HG03354 (cell line): ENCODE measurements around the gene CARD6.
"Not testable (repeated sequence)": the region's sequence is repeated elsewhere in the genome, so short reads cannot be mapped to it uniquely, and the experiment has no call there.

Experiments used
- ATAC-seq: cut with Tn5 transposase; IDR thresholded peaks from one replicate; pipeline ENCODE4 v1.9.1; 2021; ENCODE audit warnings: mild to moderate bottlenecking; ENCODE audit not compliant: unreplicated experiment, poor library complexity, severe bottlenecking

The CARD6 gene

DNA sequence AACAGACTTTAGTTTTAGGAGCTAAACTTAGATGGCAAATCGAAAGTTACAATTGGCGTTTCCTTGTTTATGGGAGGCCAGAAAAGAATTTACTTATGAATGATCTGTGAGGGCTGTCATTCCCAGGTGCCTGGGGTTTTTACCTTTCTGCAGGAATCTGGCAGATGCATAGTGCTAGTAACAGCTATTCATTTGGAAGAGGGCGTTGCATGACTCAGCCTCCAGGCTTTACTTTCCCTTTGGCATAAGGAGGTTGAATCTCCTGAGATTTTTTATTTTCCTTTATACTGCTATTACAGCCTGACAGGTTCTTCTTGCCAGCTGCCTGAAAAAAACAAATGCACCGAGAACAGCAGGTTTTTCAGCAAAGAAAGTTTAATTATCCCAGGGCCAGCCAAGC is 30.0 kb downstream of the CARD6 start:
- ATAC-seq = no peak

DNA sequence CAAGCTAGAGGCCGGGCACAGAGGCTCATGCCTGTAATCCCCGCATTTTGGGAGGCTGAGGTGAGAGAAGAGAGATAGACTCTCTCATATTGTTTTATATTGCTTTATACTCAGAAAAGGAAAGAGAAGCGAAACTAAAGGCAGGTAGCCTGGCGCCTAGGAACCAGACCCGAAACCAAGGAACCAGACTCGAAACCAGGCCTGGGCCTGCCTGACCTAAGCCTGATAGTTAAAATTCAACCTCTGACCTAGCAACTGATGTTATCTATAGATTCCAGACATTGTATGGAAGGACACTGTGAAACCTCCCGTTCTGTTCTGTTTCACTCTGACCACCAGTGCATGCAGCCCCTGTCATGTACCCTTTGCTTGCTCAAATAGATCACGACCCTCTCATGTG is 31.1 kb downstream of the CARD6 start:
- not testable (repeated sequence) for ATAC-seq

DNA sequence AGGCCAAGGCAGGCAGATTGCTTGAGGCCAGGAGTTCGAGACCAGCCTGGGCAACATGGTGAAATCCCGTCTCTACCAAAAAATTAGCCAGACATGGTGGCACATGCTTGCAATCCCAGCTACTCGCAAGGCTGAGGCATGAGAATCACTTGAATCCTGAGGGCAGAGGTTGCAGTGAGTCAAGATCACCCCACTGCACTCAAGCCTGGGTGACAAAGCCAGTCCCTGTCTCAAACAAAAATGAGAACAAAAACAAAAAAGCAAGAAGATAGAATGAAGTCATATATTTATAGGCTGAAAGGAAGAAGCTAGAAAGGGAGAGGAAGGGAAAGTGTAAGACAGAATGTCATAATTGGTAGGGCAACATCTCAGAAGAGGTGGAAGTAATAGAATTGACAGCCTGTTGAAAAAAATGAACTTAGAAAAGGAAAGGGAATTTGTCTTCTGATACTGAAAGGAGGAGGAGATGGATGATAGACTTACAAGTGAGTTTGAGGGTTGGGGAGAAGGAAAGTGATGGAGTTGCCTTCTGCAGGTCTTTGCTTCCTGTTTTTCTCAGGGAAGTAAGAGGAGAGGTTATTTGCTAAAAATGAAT is 32.2 kb downstream of the CARD6 start:
- ATAC-seq = no peak

DNA sequence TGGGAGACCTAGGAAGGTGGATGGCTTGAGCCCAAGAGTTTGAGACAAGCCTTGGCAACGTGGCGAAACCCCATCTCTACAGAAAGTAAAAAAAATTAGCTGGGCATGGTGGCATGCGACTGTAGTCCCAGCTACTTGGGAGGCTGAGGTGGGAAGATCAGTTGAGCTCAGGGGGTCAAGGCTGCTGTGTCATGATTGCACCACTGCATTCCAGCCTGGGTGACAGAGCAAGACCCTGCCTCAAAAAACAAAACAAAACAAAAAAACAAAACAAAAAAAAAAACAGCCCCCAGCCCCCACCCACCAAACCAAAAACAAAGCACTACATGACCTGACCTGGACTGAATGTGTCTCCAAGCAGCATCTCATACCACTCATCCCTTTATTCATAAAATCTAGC is 34.8 kb downstream of the CARD6 start:
- ATAC-seq = no peak

GRCh38 chr5:40877371-40877988 is 36.3 kb downstream of the CARD6 start:
- ATAC-seq = no peak

GRCh38 chr5:40879163-40879942 is 38.2 kb downstream of the CARD6 start:
- peak; percentile 64 for ATAC-seq

GRCh38 chr5:40882291-40882690 is 41.1 kb downstream of the CARD6 start:
- ATAC-seq = no peak

DNA sequence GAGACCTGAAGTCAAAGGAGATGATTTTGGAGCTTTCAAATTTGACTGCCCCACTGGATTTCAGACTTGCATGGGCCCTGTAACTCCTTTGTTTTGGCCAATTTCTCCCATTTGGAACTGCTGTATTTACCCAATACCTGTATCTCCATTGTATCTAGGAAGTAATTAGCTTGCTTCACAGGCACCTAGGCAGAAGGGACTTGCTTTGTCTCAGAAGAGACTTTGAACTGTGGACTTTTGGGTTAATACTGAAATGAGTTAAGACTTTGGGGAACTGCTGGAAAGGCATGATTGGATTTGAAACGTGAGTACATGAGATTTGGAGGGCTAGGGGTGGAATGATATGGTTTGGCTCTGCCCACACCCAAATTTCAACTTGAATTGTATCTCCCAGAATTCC is 41.9 kb downstream of the CARD6 start:
- ATAC-seq = not testable (repeated sequence)

DNA sequence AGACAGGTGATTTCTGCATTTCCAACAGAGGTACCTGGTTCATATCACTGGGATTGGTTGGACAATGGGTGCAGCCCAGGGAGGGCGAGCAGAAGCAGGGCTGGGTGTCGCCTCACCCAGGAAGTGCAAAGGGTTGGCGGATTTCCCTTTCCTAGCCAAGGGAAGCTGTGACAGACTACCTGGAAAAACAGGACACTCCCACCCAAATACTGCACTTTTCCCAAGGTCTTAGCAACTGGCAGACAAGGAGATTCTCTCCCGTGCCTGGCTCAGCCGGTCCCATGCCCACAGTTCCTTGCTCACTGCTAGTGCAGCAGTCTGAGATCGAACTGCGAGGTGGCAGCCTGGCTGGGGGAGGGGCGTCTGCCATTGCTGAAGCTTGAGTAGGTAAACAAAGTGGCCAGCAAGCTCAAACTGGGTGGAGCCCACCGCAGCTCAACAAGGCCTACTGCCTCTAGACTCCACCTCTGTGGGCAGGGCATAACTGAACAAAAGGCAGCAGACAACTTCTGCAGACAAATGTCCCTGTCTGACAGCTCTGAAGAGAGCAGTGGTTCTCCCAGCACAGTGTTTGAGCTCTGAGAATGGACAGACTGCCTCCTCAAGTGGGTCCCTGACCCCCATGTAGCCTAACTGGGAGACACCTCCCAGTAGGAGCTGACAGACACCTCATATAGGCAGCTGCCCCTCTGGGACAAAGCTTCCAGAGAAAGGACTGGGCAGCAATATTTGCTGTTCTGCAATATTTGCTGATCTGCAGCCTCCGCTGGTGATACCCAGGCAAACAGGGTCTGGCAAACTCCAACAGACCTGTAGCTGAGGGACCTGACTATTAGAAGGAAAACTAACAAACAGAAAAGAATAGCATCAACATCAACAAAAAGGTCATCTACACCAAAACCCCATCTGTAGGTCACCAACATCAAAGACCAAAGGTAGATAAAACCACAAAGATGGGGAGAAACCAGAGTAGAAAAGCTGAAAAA is 54.6 kb downstream of the CARD6 start:
- not testable (repeated sequence) for ATAC-seq

DNA sequence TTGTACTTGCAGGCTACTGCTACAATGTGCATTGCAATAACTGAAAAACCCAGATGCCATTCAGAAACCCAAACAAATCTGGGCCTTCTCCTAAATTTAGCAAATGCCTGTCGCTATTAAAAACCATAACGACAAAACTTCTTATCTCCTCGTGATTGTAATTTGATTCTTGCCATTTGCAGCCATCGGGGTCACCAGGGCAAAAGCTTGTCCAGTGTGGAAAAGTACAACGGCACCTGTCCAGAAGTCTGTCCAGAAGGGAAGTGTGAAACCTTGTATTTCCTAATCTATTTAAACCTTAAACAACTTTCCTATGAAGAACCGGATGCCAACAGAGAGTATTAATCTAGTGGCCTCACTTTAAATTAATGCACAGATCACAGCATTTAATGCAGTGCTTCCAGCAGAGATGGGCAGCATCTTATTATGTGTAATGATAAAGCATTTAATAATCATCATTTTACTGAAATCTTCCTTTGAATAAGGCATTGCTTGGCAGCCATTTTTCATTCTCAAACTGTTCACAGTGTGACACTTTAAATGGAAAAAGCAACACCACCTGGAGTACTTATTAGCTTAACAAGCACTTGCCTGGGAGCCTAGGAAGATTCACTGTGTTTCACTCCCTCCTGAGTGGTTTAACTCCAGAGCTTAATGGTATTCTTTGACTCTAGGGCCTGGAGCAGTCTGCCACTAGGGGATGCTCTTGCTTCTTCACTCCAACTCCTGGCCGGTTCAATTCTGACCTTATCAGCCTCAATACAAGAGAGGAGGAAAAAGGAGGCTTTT is 63.2 kb downstream of the CARD6 start:
- ATAC-seq = peak; percentile 93

- ATAC-seq = no peak
Measured at GRCh38 chr5:40904994-40905306, 63.8 kb downstream of the CARD6 start.

GRCh38 chr5:40906351-40906751 is 65.2 kb downstream of the CARD6 start:
- no peak for ATAC-seq

DNA sequence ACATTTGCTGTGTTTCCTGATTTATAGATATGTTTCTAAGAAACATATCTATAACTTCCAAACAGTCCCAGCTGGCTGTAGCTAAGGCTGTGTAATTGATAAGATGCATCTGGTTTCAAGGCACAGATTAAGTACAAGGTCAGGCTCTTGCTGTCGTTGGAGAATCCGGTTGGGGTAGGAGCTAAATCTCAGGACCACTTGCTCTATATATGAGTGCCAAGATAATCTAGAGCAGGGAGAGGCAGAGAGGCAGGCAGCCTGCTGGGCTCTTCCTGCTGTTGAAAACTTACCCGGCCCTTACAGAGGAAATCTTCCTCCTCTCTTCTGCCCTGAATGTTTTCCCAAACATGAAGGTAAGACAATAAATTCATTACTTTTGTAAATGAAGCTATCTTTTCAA is 68.1 kb downstream of the CARD6 start, which contains the start of gene C7:
TSS of gene C7 (plus strand) at position 234 of the 400 bp plus-strand sequence. CDS start at position 348, 114 bp downstream.
- no peak for ATAC-seq

- no peak for ATAC-seq
Measured at GRCh38 chr5:40909723-40910122, 68.6 kb downstream of the CARD6 start.
